HG02798 (cell line): Measurements from ENCODE around the gene SETD2.
"Not testable (repeated sequence)": the region's sequence is repeated elsewhere in the genome, so short reads cannot be mapped to it uniquely, and the experiment has no call there.

ENCODE experiments used
- ATAC-seq: cut with Tn5 transposase; IDR thresholded peaks from one replicate; pipeline ENCODE4 v1.9.1; 2021; ENCODE audit warnings: mild to moderate bottlenecking; ENCODE audit not compliant: unreplicated experiment, poor library complexity

Gene SETD2

DNA sequence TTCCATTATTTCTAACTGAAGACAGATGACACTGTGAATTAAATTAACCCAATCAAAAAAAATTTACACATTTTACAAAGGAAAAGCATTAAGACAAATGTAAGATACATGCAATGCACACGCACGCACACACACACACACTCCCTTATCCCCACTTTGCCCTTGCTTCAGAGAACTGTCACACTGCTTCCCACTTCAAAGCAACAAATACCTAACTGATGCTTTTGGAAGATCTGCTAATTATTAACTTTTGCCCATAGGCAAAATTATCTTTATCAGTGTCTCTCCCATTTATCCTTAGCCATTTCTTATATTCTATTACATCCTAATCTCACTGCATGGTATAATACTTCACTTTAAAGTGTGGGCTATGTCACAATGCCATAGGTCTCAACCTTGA lies 60.3 kb downstream of the SETD2 start:
- ATAC-seq: no peak

DNA sequence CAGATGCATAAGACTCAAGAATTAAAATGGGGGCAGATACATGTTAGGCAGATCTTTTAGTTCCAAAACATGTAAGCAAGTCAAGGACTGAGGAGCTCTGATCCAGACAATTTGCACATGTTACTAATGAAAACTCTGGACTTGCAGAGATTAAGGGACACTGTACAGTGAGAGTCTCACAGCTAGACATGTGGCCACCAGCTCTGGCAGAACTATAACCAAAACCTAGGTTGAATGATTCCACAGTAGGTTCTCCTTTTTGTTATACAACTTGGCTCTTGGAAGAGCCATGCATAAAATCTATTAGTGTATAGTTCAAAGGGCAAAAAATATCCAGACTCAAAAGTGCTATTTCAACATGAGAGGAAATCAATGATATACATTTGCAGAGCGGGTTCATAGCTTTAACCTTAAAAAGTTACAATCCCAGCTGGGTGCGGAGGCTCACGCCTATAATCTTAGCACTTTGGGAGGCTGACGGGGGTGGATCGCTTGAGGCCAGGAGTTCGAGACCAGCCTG lies 61.8 kb downstream of the SETD2 start:
- no peak for ATAC-seq

DNA sequence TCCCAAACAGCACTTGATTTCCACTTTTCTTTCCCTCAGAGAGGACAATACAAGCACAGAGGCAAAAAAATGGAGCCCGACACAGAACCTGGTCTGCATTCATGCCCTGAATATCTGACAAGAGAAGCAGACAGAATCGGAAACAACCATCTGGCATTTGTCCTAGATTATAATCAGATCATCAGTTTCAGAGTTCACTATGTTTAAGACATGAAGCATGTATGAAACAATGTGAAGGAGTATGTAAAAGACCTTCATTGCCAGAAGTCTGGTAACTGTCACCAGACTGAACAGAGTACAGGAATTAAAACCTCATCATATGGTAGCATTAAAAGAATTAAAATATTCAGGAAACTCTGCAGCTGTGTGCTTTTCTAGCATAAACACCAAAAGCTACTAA lies 65.0 kb downstream of the SETD2 start:
- no peak for ATAC-seq

DNA sequence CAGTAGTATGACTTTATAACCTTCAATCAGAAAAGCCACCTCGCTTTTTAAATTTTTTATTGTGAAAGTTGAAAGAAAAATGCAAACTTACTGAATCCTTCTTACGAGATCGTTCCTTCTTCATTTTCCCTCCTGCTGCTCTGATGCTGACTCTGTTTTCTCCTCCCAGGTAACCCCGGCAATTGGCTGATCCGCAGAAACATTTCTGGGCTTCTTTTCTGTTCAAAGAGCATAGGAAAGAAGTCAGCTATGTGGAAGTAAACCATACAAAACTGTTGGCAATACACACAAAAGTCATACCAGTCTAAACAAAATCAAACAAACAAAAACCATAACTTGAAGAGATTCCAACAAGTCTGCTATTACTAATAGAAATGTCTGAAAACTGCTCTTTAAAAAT lies 66.0 kb downstream of the SETD2 start:
- no peak for ATAC-seq

DNA sequence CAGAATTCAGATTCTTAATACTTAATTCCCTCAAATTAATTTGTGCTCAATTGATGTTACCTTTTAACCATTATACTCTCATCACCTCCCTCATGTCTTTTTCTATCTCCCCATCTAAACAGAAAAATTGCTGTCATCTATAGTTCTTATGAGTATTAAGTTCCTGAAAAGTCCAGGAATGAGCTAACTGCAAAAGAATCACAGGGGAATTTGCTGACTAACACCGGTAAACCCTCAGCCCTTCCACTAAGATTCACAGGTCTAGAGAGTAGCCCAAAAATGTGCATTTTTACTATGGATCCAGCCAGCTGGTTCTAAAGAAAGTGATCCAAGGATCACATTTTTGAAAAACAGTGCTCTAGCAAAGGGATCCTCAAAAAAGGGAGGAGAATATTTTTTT lies 67.0 kb downstream of the SETD2 start:
- no peak for ATAC-seq

DNA sequence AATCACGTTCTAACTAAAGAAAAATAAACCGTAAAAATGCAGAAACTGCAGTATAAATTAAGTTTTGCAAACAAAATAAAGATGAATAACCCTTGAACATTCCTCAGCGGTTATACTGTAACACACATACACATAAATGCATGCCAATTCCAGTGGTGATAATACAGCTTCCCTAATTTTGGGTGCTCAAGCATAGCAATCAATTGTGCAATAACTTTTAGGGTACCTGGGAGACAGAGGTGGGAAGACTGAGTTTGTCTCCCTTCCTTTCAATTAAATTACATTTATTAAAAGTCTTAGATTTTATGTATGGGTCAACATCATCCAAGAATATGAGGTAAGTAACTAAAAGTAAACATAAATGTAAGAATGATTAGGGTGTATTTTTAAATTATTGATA lies 71.8 kb downstream of the SETD2 start:
- ATAC-seq: no peak

DNA sequence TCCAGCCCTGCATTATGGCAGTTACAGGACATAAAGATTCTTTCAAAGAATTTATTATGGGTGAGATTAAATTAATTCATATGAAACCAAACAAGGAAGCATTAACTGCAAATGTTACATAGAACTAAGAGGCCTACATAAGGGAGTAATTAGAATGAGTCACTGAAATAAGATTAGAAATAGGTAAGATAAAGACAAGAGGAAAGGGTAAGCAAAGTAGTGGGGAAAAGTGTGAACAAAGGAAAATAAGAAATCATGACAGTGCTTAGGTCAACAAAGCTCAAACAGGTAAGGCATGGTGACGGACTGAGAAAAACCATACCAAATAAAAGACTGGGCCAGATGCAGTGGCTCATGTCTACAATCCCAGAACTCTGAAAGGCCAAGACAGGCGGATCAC lies 74.3 kb downstream of the SETD2 start:
- ATAC-seq: no peak

DNA sequence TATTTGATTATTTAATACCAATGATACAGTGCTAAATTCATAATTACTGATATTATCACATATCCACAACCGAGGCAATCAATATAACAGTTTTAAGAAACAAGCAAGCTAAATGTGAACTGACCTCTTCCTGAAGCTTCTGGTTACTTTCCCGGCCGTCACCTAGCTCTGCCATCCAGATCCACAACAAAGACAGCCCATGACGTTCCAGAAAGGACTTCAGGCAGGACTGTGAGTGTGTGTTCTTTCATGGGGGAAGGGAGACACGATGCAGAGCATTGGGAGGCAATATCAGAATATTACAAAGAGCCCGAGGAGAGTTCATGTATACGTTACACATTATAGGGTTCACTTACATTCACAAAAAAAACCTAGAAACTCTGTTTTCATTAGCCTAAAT lies 77.8 kb downstream of the SETD2 start:
- ATAC-seq: no peak

DNA sequence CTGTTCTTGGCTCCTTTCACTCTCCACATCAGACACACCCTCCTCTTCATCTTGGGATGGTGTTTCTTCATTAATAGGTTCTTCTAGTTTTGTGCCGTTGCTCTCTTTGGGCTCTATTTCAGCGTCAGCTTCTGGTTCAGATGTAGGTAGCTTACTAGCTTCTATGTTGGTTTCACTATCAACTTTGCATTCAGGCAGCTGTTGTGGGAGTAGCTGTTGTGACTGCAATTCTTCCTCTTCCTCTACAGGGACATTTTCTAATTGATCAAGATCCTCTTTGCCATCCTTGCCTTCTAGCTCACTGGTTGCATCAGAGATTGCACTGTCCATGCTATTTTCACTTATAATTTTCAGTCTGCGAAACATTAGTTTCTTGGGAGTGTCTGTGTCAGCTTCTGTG lies 80.1 kb downstream of the SETD2 start:
- no peak for ATAC-seq

DNA sequence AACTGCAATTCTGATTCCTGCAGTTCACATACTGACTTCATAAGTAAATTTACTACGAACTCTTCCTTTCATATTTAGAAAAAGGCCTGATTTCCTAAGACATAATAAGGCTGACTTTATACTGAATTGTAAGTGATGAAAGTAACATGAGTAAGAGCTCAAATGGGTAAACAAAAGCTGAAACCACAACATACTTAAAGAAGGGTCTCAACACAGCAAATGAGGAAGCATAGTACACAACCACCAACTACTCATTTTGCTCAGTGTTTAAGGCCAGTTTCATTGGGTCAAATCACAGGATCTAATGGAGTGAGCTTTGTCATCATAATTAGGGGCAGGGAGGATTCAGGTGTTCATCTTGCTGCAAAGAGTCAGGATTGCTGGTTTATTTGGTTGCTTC lies 81.4 kb downstream of the SETD2 start:
- ATAC-seq: no peak

DNA sequence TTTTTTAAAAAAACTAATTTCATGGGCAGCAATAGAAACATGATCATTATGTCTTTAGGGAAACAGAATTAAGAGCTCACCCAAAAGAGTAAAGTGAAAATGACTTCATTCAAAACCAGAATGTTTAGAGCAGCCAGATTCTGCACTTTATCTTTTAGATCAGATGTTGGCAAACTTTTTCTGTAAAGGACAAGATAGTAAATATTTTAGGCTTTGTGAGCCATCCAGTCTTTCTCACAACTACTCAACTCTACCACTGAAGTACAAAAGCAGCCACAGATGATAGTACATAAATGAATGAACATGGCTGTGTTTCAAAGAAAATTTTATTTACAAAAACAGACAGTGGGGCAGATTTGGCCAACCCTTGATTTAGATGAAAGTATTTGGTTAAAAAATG lies 84.5 kb downstream of the SETD2 start:
- no peak for ATAC-seq

DNA sequence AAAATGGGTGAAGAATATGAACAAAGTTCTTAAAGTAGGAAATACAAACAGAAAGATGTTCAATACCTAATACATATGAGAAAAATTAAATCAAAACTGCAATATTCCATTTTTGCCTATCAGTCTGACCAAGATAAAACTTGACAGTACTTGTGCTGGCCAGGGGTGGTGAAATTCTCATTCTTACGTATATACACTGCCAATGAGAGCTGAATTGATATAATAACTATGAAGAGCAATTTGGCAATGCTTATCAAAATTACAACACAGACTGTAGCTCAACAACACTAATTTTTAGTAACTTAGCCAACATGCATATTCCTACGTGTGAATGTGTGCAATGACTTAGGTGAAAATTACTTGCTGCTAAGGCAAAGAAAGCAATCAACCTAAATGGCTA lies 90.2 kb downstream of the SETD2 start:
- ATAC-seq: no peak

DNA sequence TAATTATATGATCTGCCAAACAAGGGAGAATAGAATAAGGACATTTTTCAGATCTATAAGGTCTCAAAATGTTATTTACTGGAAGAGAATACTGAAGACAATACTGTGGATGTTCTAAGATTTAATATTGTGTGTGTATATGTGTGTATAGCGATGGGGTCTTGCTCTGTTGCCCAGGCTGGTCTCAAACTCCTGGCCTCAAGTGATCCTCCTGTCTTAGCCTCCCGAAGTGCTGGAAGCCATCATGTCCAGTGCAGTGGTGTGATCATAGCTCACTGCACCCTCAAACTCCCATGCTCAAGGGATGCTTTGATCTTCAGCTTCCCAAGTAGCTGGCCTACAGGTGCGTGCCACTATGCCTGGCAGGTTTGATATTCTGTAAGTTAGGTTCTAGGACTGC lies 93.1 kb downstream of the SETD2 start:
- ATAC-seq: no peak

DNA sequence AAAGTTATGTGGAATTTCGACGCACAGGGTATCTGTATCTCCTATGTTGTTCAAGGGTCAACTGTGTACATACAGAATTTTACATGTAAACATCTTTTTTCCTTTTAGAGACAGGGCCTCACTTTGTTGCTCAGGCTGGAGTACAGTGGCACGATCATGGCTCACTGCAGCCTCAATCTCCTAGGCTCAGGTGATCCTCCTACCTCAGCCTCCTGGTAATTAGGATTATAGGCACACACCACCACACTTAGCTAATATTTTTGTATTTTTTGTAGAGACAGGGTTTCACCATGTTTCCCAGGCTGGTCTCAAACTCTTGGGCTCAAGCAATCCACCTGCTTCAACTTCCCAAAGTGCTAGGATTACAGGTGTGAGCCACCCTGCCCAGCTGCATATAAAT lies 97.7 kb downstream of the SETD2 start:
- not testable (repeated sequence) for ATAC-seq

DNA sequence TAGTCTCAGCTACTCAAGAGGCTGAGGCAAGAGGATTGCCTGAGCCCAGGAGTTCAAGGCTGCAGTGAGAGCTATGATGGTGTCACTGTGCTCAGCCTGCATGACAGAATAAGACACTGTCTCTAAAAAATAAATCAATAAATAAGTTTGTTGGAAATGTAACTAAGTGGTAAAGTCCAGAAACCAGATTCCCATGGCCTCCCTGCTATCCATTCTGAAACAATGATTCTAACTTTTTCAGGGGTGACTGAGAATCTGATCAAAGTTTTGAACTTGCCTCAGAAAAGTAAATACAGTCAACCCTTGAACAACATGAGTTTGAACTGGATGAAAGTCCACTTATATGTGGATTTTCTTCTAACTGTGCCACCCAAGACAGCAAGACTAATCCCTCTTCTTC lies 98.2 kb downstream of the SETD2 start:
- ATAC-seq: no peak

DNA sequence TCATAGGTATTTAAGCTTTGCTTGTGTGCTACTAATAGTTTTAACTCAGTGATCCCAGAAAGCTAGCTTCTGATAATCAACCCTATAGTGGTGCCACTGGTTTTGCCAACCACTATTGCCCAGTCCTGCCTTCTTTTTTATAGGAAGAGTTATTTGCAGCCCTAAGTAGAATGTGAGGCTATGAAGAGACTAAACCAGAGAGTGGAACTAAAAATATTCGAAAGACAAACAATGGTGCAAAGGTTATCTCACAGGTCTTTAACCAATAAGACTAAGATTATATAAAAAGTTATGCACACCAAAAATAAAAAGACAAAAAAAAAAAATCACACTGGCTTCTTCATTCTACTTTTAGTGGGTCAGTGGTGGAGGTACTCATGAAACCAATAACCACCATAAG lies 98.9 kb downstream of the SETD2 start:
- ATAC-seq: no peak

DNA sequence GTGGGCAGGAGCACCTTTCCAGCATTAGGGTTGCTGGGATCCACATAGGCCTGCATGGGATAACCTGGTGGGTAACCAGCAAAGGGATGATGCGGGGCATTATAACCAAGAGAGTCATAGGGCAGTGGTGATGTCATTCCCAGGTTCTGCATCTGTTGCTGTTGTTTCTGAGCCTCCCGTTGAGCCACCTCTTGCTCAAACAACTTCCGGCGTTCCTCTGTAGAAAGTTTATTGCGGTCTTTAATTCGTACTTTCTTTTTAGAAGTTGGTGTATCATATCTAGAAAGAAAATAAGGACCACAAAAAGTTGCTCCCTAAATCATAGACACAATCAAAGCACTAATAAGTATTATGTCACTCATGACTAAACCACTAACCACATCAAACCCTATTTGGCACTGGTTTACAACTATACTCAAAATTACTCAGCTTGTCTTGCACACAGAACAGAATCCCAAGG lies 106.7 kb downstream of the SETD2 start:
- no peak for ATAC-seq

DNA sequence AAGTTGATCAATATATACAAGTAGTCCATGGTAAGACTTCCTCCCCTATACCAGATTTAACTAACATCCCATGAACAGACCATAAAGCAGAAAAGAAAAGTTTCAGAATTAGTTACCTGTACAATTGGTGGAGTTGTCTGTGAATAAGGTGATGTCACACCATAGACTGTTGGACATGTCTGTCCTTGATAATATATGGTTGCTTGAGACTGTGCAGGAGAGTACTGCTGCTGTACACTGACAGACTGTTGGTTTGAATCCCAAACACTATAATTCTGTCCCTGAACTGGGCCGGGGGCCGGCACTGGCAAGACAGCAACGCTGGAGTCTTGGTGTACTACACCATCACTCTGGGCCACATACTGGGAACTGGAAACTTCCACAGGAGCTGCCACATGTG lies 107.2 kb downstream of the SETD2 start:
- no peak for ATAC-seq

DNA sequence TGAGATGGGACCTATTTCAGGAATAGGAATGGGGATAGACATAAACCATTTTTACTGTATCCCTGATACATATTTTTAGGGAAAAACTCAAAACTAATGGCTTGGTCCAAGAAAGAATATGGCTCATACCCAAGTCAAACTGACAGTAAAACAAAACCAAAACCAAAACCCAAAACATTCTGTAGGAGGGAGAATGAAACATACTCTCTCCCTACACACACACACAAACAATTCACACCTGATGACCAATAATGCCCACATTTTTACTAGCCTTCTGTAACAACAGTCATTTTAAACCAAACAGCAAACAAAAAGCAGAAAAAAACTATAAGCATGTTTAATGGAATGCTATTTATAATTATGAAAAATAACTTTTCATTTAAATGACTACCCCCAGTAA lies 109.5 kb downstream of the SETD2 start:
- ATAC-seq: no peak

DNA sequence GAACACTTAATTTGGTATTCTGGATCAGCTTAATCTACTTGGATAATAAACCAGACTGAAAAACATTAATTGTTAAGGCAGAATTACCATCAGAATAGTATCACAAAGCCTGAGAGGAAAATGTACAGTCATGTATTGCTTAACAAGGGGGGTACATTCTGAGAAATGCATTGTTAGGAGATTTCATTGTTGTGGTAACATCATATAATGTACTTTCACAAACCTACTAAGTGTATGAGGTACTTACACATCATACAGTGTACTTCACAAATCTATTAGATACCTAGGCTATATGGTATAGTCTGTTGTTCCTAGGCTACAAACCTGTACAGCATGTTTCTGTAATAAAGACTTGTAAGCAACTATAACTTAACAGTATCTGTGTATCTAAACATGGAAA lies 116.2 kb downstream of the SETD2 start:
- ATAC-seq: no peak

DNA sequence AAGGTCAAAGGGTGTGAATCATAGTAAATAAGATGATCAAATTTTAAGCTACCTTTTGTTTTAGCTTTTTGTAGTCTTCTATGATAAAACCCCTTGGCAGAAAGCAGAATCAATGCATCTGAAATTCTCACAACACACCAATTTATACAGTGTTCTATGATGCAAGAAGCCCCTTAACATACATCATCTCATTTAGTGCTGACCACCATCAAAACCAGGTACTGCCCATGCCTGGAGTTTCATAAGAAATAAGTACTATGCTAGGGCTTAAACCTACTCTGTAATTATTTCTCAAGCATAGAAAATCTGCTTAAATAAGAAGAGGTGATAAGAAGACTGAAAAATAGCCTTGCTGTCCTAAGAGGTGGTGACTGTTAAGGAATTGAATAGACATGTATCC lies 116.8 kb downstream of the SETD2 start:
- ATAC-seq: no peak

DNA sequence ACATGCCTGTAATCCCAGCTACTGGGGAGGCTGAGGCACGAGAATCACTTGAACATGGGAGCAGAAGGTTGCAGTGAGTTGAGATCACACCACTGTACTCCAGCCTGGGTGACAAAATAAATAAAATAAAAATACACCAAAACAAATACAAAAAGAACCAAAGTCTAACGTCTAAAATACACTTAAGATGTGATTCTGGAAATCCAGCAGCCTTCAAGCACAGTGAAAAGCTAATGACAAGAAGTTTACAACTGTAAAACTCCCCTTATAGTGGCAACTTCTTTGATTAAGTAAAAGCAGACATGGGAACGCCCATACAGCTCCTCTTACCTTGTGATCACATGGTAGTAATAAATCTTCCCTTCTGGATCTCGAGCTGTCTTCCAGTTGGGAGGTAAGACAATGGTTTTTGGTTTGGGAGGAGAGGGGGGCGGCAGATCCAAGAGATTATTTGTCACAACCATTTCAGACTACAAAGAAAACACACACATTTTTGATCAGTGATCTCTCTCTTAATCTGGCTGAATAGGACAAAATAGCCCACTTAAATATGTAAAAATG lies 121.6 kb downstream of the SETD2 start:
- ATAC-seq: no peak

DNA sequence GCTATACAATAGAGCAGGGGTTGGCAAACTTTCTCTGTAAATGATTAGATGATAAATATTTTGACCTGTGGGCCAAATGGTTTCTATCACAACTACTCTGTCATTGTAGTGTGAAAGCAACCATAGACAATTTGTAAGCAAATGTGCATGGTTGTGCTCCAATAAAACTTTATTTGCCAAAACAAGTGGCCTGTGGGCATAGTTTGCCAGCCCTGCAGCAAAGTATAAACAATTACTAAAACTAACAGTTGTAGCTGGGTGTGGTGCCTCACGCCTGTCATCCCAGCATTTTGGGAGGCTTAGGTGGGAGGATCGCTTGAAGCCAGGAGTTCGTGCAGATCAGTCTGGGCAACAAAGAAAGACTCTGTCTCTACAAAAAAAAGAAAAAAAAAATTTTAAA lies 122.8 kb downstream of the SETD2 start:
- ATAC-seq: no peak
